Stimulated activated CD8-positive, alpha-beta memory T cell treated with anti-CD3 and anti-CD28 coated beads, Interleukin-12 subunit alpha, Interleukin-12 subunit beta, amount 100 ng/mL, for 1 hour (primary cell): ENCODE results near the gene CRLF1.

Experiments used
- DNase-seq: peaks from one replicate; pipeline ENCODE4 v3.0.0-alpha.2; 2020; ENCODE audit warnings: low read depth

Gene CRLF1

GRCh38 chr19:18606281-18607225 lies at the start of gene CRLF1:
Gene CRLF1 (minus strand): TSS chr19:18606799. CDS start chr19:18606656, 143 bp downstream.
- DNase-seq, result no peak

- no peak for DNase-seq
Observed at GRCh38 chr19:18655173-18655844, 48.7 kb upstream of the CRLF1 start.

GRCh38 chr19:18654469-18654868 lies 47.9 kb upstream of the CRLF1 start:
- DNase-seq, result no peak

- no peak for DNase-seq
Observed at GRCh38 chr19:18653853-18654252, 47.3 kb upstream of the CRLF1 start.

GRCh38 chr19:18651733-18652132 lies 45.1 kb upstream of the CRLF1 start:
- no peak for DNase-seq

GRCh38 chr19:18651300-18651699 lies 44.7 kb upstream of the CRLF1 start:
- DNase-seq, result no peak

GRCh38 chr19:18650468-18651041 lies 44.0 kb upstream of the CRLF1 start:
- no peak for DNase-seq

- no peak for DNase-seq
Observed at GRCh38 chr19:18650021-18650390, 43.4 kb upstream of the CRLF1 start.

- DNase-seq, result no peak
Observed at GRCh38 chr19:18649371-18650020, 42.9 kb upstream of the CRLF1 start.

- DNase-seq, result no peak
Observed at GRCh38 chr19:18648973-18649315, 42.3 kb upstream of the CRLF1 start.

GRCh38 chr19:18647807-18648206 lies 41.2 kb upstream of the CRLF1 start:
- no peak for DNase-seq

GRCh38 chr19:18647371-18647767 lies 40.8 kb upstream of the CRLF1 start:
- DNase-seq, result no peak

- no peak for DNase-seq
Observed at GRCh38 chr19:18646535-18647370, 40.2 kb upstream of the CRLF1 start.

GRCh38 chr19:18645035-18645511 lies 38.5 kb upstream of the CRLF1 start:
- DNase-seq, result no peak

- no peak for DNase-seq
Observed at GRCh38 chr19:18644196-18645034, 37.8 kb upstream of the CRLF1 start.

- no peak for DNase-seq
Observed at GRCh38 chr19:18639706-18640243, 33.2 kb upstream of the CRLF1 start.

- no peak for DNase-seq
Observed at GRCh38 chr19:18637673-18638630, 31.4 kb upstream of the CRLF1 start.

GRCh38 chr19:18636969-18637629 lies 30.5 kb upstream of the CRLF1 start, which contains the start of gene KLHL26:
Gene KLHL26 (plus strand): TSS chr19:18637028. CDS start chr19:18637055, 27 bp downstream.
- DNase-seq, result no peak
